ENCODE results near the gene PELI3.

GRCh38 chr11:66473167-66473566, 6.5 kb downstream of the PELI3 start:
- TF ChIP-seq, protein P1, sequence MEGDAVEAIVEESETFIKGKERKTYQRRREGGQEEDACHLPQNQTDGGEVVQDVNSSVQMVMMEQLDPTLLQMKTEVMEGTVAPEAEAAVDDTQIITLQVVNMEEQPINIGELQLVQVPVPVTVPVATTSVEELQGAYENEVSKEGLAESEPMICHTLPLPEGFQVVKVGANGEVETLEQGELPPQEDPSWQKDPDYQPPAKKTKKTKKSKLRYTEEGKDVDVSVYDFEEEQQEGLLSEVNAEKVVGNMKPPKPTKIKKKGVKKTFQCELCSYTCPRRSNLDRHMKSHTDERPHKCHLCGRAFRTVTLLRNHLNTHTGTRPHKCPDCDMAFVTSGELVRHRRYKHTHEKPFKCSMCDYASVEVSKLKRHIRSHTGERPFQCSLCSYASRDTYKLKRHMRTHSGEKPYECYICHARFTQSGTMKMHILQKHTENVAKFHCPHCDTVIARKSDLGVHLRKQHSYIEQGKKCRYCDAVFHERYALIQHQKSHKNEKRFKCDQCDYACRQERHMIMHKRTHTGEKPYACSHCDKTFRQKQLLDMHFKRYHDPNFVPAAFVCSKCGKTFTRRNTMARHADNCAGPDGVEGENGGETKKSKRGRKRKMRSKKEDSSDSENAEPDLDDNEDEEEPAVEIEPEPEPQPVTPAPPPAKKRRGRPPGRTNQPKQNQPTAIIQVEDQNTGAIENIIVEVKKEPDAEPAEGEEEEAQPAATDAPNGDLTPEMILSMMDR (conservative IDR thresholded peaks at IDR 0.05; ENCODE audit: low read depth, low read length), result no peak
- TF ChIP-seq EZH2phosphoT487 (IDR thresholded peaks at IDR 0.05; ENCODE audit: borderline replicate concordance, low read length) (no peak), EZH2 (IDR thresholded peaks at IDR 0.05; ENCODE audit: low read length, unreplicated experiment) (no peak)
